ENCODE results near the gene KCNK17. TPM values are rescaled to one million over a fixed set of nuclear protein-coding genes. Genes with fewer than 3 reads are reported as not detected.

The KCNK17 gene
- total and polyA plus RNA-seq, 2 donors (not counting 3 experiments of a cell fraction or from before 2014, with no cell fraction given), result not detected

DNA sequence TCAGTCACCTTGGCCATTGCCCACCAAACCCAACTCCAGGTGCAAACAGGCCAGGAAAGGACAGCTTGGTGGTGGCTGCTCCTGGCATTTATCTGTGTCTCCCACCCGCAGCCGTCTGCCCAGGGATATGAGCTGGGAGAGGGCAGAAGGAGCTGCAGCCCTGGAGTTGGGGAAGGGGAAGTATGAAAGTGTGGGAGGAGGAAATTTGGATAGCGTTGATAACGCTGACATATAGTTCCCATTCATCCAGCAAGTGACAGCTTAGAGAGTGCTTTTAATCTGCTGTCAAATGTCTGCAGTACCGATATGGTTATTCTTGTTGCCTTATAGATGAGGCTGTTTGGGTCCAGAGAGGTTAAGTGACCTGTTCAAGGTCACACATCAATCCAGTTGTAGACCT is 7.5 kb upstream of the KCNK17 start:
- Histone ChIP-seq H3K4me3 (replicated peaks in 1 of 3; ENCODE audit: insufficient read depth in 1 of 3, low read depth in 1 of 3, low read length in 3 of 3) (no peak overlapping the region), H3K79me2 (ENCODE audit: control insufficient read depth, insufficient read depth, low read length) (no peaks in the 10 kb centered on the region), H3K4me2 (ENCODE audit: insufficient read depth, low read length) (no peak overlapping the region), H3K36me3 (ENCODE audit: control insufficient read depth in 2 of 2, extremely low read depth in 1 of 2, insufficient read depth in 2 of 2, low read length in 2 of 2) (no peaks in the 10 kb centered on the region), H3K27ac (ENCODE audit: insufficient read depth, low read depth, low read length) (no peak overlapping the region), H3K9me3 (replicated peaks; ENCODE audit: control insufficient read depth, insufficient read depth, low read length) (no peaks in the 10 kb centered on the region), H3K4me1 (ENCODE audit: control insufficient read depth, extremely low read depth, insufficient read depth, low read length) (no peaks in the 10 kb centered on the region), H3K27me3 (ENCODE audit: control insufficient read depth in 2 of 2, insufficient read depth in 2 of 2, low read length in 2 of 2) (no peaks in the 10 kb centered on the region), H3K9me1 (replicated peaks; ENCODE audit: control insufficient read depth, extremely low read depth, insufficient read depth, low read length) (no peaks in the 10 kb centered on the region), H3K9ac (replicated peaks; ENCODE audit: extremely low read depth, insufficient read depth, low read length) (no peak overlapping the region), H4K20me1 (replicated peaks; ENCODE audit: control insufficient read depth, extremely low read depth, insufficient read depth, low read length) (no peaks in the 10 kb centered on the region), H2AFZ (ENCODE audit: low read depth, low read length) (no peak overlapping the region)
- dilution Hi-C loops (cut with MboI; ENCODE audit: extremely low pct_ligation_motif_present, low sequenced_read_pairs), result no loop called here
- DNase-seq (ENCODE audit: low read depth, low spot score), result no peak
- no peak for FAIRE-seq
- CTCF ChIA-PET, result no interaction called here
- TF ChIP-seq JUN (IDR thresholded peaks at IDR 0.05; ENCODE audit: borderline replicate concordance, insufficient read depth, insufficient read length, low read depth), result no peak
- TF ChIP-seq GATA2 (IDR thresholded peaks at IDR 0.05; ENCODE audit: insufficient read depth, insufficient read length, low read depth, low read length), result no peak
- no peak for TF ChIP-seq EZH2 (IDR thresholded peaks at IDR 0.05; ENCODE audit: borderline replicate concordance, low read depth, low read length, severe bottlenecking)
- TF ChIP-seq, protein P1, sequence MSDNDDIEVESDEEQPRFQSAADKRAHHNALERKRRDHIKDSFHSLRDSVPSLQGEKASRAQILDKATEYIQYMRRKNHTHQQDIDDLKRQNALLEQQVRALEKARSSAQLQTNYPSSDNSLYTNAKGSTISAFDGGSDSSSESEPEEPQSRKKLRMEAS (IDR thresholded peaks at IDR 0.05; ENCODE audit: insufficient read depth, insufficient read length), result no peak
- no peak for TF ChIP-seq FOS (IDR thresholded peaks at IDR 0.05; ENCODE audit: borderline replicate concordance, insufficient read depth, low read length)
- TF ChIP-seq POLR2A (IDR thresholded peaks at IDR 0.05; ENCODE audit: low read depth, low read length), result no peak
- TF ChIP-seq, protein P2, sequence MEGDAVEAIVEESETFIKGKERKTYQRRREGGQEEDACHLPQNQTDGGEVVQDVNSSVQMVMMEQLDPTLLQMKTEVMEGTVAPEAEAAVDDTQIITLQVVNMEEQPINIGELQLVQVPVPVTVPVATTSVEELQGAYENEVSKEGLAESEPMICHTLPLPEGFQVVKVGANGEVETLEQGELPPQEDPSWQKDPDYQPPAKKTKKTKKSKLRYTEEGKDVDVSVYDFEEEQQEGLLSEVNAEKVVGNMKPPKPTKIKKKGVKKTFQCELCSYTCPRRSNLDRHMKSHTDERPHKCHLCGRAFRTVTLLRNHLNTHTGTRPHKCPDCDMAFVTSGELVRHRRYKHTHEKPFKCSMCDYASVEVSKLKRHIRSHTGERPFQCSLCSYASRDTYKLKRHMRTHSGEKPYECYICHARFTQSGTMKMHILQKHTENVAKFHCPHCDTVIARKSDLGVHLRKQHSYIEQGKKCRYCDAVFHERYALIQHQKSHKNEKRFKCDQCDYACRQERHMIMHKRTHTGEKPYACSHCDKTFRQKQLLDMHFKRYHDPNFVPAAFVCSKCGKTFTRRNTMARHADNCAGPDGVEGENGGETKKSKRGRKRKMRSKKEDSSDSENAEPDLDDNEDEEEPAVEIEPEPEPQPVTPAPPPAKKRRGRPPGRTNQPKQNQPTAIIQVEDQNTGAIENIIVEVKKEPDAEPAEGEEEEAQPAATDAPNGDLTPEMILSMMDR (IDR thresholded peaks at IDR 0.05; ENCODE audit: extremely low read depth in 1 of 2, insufficient read depth in 1 of 2, low read depth in 1 of 2, low read length in 2 of 2), result no peak
- TF ChIP-seq POLR2AphosphoS5 (IDR thresholded peaks at IDR 0.05; ENCODE audit: insufficient read depth, low read depth, low read length), result no peak
- no peak for TF ChIP-seq MYC (IDR thresholded peaks at IDR 0.05; ENCODE audit: low read depth, low read length)
- intact Hi-C loops (cut with micrococcal nuclease), result no loop called here
- no TSS peak for BruUV-seq (replicated peaks)
- POLR2A ChIA-PET, result no interaction called here
